IPS DF 19.7 (cell line): ENCODE results near the gene BOK.
"Not testable (repeated sequence)": the region's sequence is repeated elsewhere in the genome, so short reads cannot be mapped to it uniquely, and the experiment has no call there.

Experiments
- DNase-seq: peaks from one replicate; pipeline ENCODE4 v3.0.0-alpha.2; 2013; ENCODE audit warnings: low read depth, low spot score

Gene BOK

GRCh38 chr2:241555711-241556110 lies 2.8 kb upstream of the BOK start:
- DNase-seq, result no peak

DNA sequence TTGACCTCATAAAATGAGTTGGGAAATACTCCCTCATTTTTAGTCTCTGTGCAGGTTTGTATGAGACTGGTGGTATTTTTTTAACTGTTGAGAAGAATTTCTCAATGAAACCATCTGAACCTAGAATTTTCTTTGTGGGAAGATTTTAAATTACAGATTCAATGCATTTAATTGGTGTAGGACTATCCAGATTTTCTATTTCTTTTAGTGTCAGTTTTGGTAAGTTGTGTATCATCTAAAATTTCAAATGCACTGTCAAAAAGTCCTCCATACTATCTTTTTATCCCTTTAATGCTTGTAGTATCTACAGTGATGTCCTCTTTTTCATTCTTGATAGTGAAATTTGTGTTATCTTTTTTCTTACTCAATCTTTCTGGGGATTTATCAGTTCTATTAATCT lies 1.8 kb upstream of the BOK start:
- DNase-seq, result no peak

- no peak for DNase-seq
Measured at GRCh38 chr2:241559323-241560161, 997 bp downstream of the BOK start.

- no peak for DNase-seq
Measured at GRCh38 chr2:241560162-241560882, 1.8 kb downstream of the BOK start.

DNA sequence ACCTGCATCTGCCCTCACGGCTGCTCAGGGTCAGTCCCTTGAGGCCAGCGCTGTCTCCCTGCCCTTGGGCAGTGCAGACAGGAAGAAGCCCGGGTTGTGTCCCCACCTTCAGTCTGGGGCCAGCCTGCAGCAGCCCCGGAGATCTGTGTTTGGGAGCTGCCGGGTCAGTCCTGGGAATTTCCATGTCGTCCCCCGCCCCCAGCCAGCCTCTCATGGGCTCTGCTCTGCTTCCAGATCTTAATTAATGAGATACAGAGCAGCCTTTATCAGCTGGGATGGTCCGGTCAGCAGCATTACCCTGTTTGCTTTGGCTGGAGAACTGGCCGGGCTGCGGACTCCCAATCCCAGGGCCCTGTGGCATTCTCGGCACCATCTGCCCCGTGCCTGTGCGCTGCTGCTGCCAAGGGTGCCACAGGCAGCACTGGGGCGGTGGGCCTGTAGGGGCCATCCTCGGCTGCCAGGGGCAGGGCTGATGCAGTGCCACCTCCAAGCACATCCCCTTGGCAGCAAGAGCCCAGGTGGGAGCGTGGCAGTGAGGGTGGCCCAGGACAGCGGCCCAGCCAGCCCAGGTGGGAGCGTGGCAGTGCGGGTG lies 2.4 kb downstream of the BOK start:
- no peak for DNase-seq

DNA sequence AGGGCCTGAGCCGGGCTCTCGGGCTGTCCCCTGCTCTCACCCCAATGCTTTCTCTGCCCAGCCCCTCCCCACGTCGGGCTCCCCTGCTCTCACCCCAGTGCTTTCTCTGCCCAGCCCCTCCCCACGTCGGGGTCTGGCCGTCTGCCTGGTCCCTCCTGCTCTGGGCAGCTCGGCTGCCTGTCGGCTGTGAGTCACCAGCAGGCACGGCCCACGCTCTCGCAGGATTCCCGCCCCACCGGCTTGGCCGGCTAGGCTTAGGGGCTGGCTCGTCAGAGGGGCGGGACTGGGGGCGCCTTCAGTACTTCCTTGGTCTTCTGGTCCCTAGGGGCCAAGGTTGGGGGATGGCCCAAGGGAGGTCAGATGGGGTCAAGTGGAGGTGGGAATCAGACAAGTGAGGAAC lies 3.3 kb downstream of the BOK start:
- DNase-seq, result no peak

GRCh38 chr2:241562269-241562891 lies 3.8 kb downstream of the BOK start:
- DNase-seq, result no peak

DNA sequence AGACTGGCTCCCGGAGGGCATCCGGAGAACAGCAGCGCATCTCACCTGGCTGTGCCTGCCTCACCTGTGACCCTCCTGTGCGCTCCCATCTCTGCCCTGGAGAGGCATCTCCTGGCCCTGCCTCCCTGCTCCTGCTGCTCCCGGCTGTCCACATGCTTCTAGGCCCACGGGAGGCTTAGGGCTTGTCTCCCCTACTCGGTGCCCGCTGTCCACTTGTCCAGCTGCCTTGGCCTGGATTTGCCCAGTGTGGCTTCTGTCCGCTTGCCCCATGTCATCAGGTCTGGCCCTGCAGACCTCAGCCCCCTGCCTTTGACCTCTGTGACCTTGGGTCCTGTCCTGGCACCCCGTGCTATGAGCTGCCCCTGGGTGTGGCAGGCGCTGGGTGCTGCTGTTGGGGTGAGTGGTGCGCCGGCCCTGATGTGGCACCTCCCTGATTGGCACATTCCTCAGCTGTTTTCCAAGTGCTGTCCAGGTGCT lies 4.5 kb downstream of the BOK start:
- no peak for DNase-seq

- DNase-seq, result no peak
Measured at GRCh38 chr2:241563571-241563980, 5.0 kb downstream of the BOK start.

- no peak for DNase-seq
Measured at GRCh38 chr2:241563981-241564595, 5.5 kb downstream of the BOK start.

DNA sequence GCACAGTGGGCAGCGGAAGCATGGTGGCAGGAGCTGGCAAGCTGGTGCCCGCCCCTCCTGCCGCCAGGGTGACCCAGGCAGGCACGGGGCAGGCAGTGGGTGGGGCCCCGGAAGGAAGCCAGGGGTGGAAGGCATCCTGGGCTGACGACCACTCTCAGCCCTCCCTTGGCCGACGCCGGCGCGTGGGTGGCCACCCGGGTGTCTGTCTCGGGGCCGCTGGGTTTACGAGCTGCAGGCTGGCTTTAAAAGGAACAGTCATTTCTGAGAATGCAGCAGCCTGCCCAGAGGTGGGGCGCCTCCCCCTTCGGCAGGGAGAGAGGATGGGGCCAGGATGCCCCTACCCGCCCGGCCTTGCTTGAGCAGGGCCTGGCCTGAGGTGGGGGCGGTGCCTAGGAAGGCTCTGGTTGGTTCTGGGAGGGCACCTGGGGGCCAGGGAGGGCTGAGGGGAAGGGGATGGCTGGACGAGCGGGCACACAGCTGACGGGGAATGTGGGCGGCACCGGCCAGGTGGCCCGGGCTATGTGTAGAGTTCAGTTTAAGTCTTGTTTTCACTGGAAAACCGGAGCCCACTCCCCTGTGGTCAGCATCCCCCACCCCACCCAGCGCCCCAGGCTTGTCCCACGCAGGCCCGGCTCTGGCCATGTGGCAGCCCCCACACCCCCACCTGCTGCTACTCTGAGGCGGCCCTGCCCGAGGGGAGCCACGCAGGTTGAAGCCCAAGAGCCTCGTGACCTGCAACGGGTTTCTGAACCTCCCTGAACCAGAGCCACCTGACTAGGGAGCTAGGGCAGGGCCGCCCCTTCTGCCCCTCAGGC lies 6.3 kb downstream of the BOK start:
- DNase-seq, result no peak

DNA sequence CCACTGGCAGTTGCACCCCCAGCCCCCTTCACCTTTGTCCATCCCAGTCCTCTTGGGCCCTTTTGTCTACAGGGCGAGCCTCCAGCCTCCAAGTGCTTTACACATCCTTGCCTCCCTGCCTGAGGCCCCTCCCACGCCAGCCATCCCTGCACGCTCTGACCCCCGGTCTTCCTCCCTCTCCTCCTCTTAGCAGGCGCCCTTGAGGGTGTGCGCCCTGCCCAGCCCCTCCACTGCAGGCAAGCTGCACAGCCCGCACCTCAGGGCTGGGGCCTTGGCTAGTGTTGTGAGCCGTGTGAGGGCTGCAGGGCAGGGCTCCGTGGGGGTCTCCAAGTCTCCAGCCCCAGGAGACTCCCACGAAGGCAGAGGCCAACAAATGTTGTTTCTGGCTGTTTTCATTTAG lies 6.9 kb downstream of the BOK start:
- no peak for DNase-seq

DNA sequence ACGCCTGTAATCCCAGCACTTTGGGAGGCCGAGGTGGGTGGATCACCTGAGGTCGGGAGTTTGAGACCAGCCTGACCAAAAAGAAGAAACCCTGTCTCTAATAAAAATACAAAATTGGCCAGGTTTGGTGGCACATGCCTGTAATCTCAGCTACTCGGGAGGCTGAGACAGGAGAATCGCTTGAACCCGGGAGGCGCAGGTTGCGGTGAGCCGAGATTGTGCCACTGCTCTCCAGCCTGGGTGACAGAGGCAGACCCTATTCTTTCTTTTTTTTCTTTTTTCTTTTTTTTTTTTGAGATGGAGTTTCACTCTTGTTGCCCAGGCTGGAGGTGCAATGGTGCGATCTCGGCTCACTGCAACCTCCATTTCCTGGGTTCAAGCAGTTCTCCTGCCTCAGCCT lies 7.5 kb downstream of the BOK start:
- DNase-seq, result not testable (repeated sequence)

- DNase-seq, result no peak
Measured at GRCh38 chr2:241566468-241566867, 7.9 kb downstream of the BOK start.

GRCh38 chr2:241567266-241567665 lies 8.7 kb downstream of the BOK start:
- DNase-seq, result not testable (repeated sequence)

DNA sequence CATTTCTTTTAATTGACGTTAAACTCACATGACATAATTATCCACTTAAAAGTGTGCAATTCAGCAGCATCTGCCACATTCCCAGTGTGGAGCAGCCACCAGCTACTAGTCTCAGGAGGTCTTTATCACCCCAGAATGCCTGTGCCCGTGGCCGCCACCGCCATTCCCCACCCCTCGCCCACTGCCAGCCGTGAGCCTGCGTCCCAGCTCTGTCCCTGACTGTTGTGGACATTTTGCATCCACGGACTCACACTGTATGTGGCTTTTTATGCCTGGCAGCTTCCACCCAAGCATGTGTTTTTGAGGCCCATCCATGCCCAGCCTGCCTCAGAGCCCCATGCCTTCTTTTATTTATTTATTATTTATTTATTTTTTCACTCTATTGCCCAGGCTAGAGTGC lies 9.2 kb downstream of the BOK start:
- DNase-seq, result no peak

GRCh38 chr2:241568726-241569125 lies 10.2 kb downstream of the BOK start:
- no peak for DNase-seq

DNA sequence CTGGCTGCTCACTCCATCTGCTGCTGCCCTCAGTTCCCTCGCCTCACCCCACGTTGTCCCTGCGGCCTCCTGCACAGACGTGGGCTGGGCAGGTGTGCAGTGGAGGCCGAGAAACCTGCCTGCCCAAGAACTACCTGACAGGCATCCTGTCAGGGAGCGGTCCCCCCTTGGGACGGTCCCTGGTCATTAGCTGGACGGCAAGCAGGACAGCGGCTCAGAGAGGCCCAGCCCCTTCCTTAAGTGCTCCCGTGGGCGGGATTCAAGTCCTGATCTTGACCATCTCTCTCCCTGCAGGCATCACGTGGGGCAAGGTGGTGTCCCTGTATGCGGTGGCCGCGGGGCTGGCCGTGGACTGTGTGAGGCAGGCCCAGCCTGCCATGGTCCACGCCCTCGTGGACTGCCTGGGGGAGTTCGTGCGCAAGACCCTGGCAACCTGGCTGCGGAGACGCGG lies 11.3 kb downstream of the BOK start:
- no peak for DNase-seq

DNA sequence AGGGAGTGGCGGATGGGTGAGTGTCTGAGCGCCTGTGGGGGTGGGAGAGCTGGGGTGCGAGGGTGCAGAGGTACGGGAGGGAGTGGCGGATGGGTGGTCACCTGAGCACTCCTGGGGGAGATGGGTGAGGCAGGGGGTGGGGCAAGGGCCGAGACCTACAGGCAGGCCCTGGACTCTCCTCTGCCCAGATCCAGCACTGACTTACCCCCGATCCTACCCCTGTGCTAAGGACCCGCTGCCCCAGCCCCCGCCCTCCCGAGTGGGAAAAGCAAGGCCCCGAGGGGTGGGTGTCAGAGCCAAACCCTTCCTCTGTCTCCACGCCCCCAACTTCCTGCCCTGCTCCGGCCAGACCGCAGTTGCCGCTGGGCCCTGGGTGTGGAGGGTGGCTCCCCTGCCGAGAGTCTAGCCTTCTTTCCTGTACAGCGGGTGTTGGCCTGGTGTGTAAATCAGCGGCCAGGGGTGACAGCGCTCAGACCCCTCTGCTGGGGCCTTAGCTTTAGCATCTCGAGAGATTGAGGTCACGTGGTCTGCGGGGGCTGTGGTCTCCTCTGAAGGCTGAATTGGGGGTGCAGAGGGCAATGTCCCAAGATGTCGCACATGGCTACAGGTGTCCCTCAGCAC lies 12.5 kb downstream of the BOK start:
- DNase-seq, result no peak
